ENCODE measurements around the gene NNMT. TPM values are rescaled to one million over a fixed set of nuclear protein-coding genes. Genes with fewer than 3 reads are reported as not detected.

The NNMT gene
- total and polyA plus RNA-seq, 2 donors (not counting 1 experiment from before 2014, with no cell fraction given) = not detected

- Histone ChIP-seq H3K9me3 (ENCODE audit: control extremely low read depth in 1 of 3, control insufficient read depth in 2 of 3, insufficient read depth in 1 of 3, low read length in 2 of 3) (no peaks in the 10 kb centered on the region), H3K79me2 (ENCODE audit: control insufficient read depth, insufficient read depth, low read length) (no peaks in the 10 kb centered on the region), H3K36me3 (replicated peaks in 1 of 2; ENCODE audit: control extremely low read depth in 1 of 2, control insufficient read depth in 1 of 2, extremely low read depth in 1 of 2, insufficient read depth in 2 of 2, low read length in 1 of 2) (no peaks in the 10 kb centered on the region), H2AFZ (ENCODE audit: insufficient read depth, low read depth, low read length, poor library complexity, severe bottlenecking) (no peak overlapping the region), H3K27me3 (replicated peaks in 1 of 4; ENCODE audit: control extremely low read depth in 1 of 4, control insufficient read depth in 3 of 4, insufficient read depth in 4 of 4, low read length in 3 of 4) (peaks cover 0 to 34% (median 15%) of the 10 kb centered on the region in 4 experiments), H4K20me1 (ENCODE audit: control insufficient read depth, insufficient read depth, low read length, poor library complexity, severe bottlenecking) (no peaks in the 10 kb centered on the region), H3K27ac (ENCODE audit: low read length in 2 of 2) (no peak overlapping the region), H3K4me2 (replicated peaks; ENCODE audit: low read depth, low read length, poor library complexity, severe bottlenecking) (no peak overlapping the region), H3K9ac (ENCODE audit: low read length) (no peak overlapping the region), H3K4me3 (ENCODE audit: control extremely low read depth in 1 of 5, extremely low read depth in 1 of 5, insufficient read depth in 1 of 5, low read depth in 2 of 5, low read length in 4 of 5) (no peak overlapping the region), H3K4me1 (ENCODE audit: control insufficient read depth in 2 of 2, insufficient read depth in 2 of 2, low read length in 2 of 2) (no peaks in the 10 kb centered on the region)
- Mint-ChIP-seq H3K4me3 (no peak overlapping the region), H3K27ac (no peak overlapping the region), H3K27me3 (peaks cover 57% of the 10 kb centered on the region), H3K9me3 (ENCODE audit: insufficient read depth) (no peaks in the 10 kb centered on the region), H3K4me1 (no peaks in the 10 kb centered on the region)
- ChIA-PET POLR2A (no interaction called here), CTCF (interaction anchor here (0.8 to 1.3 kb wide), 2 partner anchors 10 to 11 kb away, joined by 3 read pairs; no protein-coding TSS in a partner anchor)
- TF ChIP-seq CTCF (IDR thresholded peaks at IDR 0.05) (no peak), EZH2 (IDR thresholded peaks at IDR 0.05; ENCODE audit: borderline replicate concordance, insufficient read depth, low read depth, low read length, poor library complexity, severe bottlenecking) (no peak)
- DNase-seq (no peak), ATAC-seq (ENCODE audit: low read depth) (no peak)
- intact Hi-C loops (cut with micrococcal nuclease) = no loop called here
- WGBS (ENCODE audit: insufficient coverage) = 65% methylated on average over 4 of the region's 4 CpGs
Measured at GRCh38 chr11:114272311-114272710, 23.9 kb upstream of the NNMT start.

- H3K27ac Mint-ChIP-seq = no peak overlapping the region
- Histone ChIP-seq H3K79me2 (ENCODE audit: control insufficient read depth, insufficient read depth, low read length) (no peaks in the 10 kb centered on the region), H2AFZ (ENCODE audit: insufficient read depth, low read depth, low read length, poor library complexity, severe bottlenecking) (no peak overlapping the region), H3K4me2 (replicated peaks; ENCODE audit: low read depth, low read length, poor library complexity, severe bottlenecking) (no peak overlapping the region), H3K27ac (ENCODE audit: low read length in 2 of 2) (no peak overlapping the region), H3K9ac (ENCODE audit: low read length) (no peak overlapping the region), H3K9me3 (ENCODE audit: control extremely low read depth in 1 of 3, control insufficient read depth in 2 of 3, insufficient read depth in 1 of 3, low read length in 2 of 3) (no peaks in the 10 kb centered on the region), H3K27me3 (replicated peaks in 1 of 4; ENCODE audit: control extremely low read depth in 1 of 4, control insufficient read depth in 3 of 4, insufficient read depth in 4 of 4, low read length in 3 of 4) (peaks cover 0 to 34% (median 15%) of the 10 kb centered on the region in 4 experiments), H3K4me1 (ENCODE audit: control insufficient read depth in 2 of 2, insufficient read depth in 2 of 2, low read length in 2 of 2) (no peaks in the 10 kb centered on the region), H4K20me1 (ENCODE audit: control insufficient read depth, insufficient read depth, low read length, poor library complexity, severe bottlenecking) (no peaks in the 10 kb centered on the region), H3K36me3 (replicated peaks in 1 of 2; ENCODE audit: control extremely low read depth in 1 of 2, control insufficient read depth in 1 of 2, extremely low read depth in 1 of 2, insufficient read depth in 2 of 2, low read length in 1 of 2) (no peaks in the 10 kb centered on the region), H3K4me3 (ENCODE audit: control extremely low read depth in 1 of 5, extremely low read depth in 1 of 5, insufficient read depth in 1 of 5, low read depth in 2 of 5, low read length in 4 of 5) (no peak overlapping the region)
- WGBS (ENCODE audit: insufficient coverage) = 92% methylated on average over 3 of the region's 3 CpGs
- POLR2A ChIA-PET = no interaction called here
- H3K9me3 Mint-ChIP-seq (ENCODE audit: insufficient read depth) = no peaks in the 10 kb centered on the region
- no peak for TF ChIP-seq EZH2 (IDR thresholded peaks at IDR 0.05; ENCODE audit: borderline replicate concordance, insufficient read depth, low read depth, low read length, poor library complexity, severe bottlenecking)
- TF ChIP-seq CTCF (IDR thresholded peaks at IDR 0.05) = no peak
- H3K4me3 Mint-ChIP-seq = no peak overlapping the region
- CTCF ChIA-PET = interaction anchor here (1.5 kb wide), 1 partner anchor 13 kb away, joined by 4 read pairs; no protein-coding TSS in a partner anchor
- H3K4me1 Mint-ChIP-seq = no peaks in the 10 kb centered on the region
- ATAC-seq (ENCODE audit: low read depth) (no peak), DNase-seq (no peak)
- intact Hi-C loops (cut with micrococcal nuclease) = no loop called here
- peaks cover 61% of the 10 kb centered on the region for H3K27me3 Mint-ChIP-seq
Measured at GRCh38 chr11:114273071-114273470, 23.1 kb upstream of the NNMT start.

All from B cell (primary cell).